Retina (tissue), 1 donor: ENCODE results near the gene RARG.

Experiments
- DNase-seq: peaks from one replicate; pipeline ENCODE4 v3.0.0-alpha.2; 2016

Gene RARG

GRCh38 chr12:53231921-53232645 lies at the start of gene RARG:
Gene RARG (minus strand): TSS chr12:53232209. CDS start chr12:53227545, 4,664 bp downstream.
- no peak for DNase-seq

- no peak for DNase-seq
These were observed 48.0 kb upstream of the RARG start for GRCh38 chr12:53279888-53280498.

GRCh38 chr12:53279283-53279869 lies 47.4 kb upstream of the RARG start:
- DNase-seq, result no peak

GRCh38 chr12:53277981-53278380 lies 46.0 kb upstream of the RARG start:
- DNase-seq, result no peak

GRCh38 chr12:53276511-53276910 lies 44.5 kb upstream of the RARG start:
- no peak for DNase-seq

- no peak for DNase-seq
These were observed 42.4 kb upstream of the RARG start for GRCh38 chr12:53274445-53274844.

GRCh38 chr12:53268630-53269562 lies 36.9 kb upstream of the RARG start:
- no peak for DNase-seq

GRCh38 chr12:53267999-53268629 lies 36.1 kb upstream of the RARG start, which contains the start of gene ESPL1:
Gene ESPL1 (plus strand): TSS chr12:53268299. CDS start chr12:53268767, 468 bp downstream.
- peak; percentile 92 for DNase-seq

GRCh38 chr12:53267306-53267998 lies 35.4 kb upstream of the RARG start:
- DNase-seq, result no peak

GRCh38 chr12:53265783-53266182 lies 33.8 kb upstream of the RARG start:
- no peak for DNase-seq

- DNase-seq, result no peak
These were observed 27.9 kb upstream of the RARG start for GRCh38 chr12:53259891-53260290.

GRCh38 chr12:53258541-53259539 lies 26.8 kb upstream of the RARG start:
- no peak for DNase-seq

- DNase-seq, result no peak
These were observed 24.0 kb upstream of the RARG start for GRCh38 chr12:53255996-53256395.

- no peak for DNase-seq
These were observed 23.0 kb upstream of the RARG start for GRCh38 chr12:53254816-53255545.

GRCh38 chr12:53253298-53253697 lies 21.3 kb upstream of the RARG start:
- no peak for DNase-seq

GRCh38 chr12:53252349-53252916 lies 20.4 kb upstream of the RARG start:
- no peak for DNase-seq

- DNase-seq, result peak; percentile 89
These were observed 19.7 kb upstream of the RARG start for GRCh38 chr12:53251477-53252348.

GRCh38 chr12:53245286-53245685 lies 13.3 kb upstream of the RARG start:
- no peak for DNase-seq
